PC-3 (cell line): Measurements from ENCODE around the gene NUDT11.

ENCODE experiments used
- CTCF ChIP-seq: fragments of 300-600 bp; sonication (generic); conservative IDR thresholded peaks from 2 replicates; pipeline ENCODE4 v1.5.1; 2017; ENCODE audit warnings: antibody characterized with exemption, low read depth, mild to moderate bottlenecking, low read length
- EZH2 ChIP-seq: fragments of 300-600 bp; sonication (generic); IDR thresholded peaks from one replicate; pipeline ENCODE4 v1.6.1; 2017; ENCODE audit warnings: antibody characterized with exemption, mild to moderate bottlenecking, low read length; ENCODE audit not compliant: unreplicated experiment

DNA sequence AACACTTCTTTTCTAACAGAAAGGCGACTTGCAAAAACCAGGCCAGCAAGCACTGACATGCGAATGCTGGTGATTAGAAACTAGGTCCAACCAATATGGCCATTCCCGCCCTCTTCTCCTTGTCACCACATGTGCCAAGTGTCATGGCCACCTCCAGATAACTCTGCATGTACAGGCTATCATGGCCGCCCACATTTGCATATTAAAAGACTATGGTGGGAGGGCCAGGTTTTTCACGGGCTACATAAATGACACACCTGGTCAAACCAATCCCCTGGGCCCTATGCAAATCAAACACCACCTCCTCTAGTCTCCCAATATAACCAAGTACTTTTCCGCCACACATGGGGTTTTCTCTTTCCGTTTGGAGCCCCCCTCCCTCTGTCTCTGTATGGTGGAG, 40.1 kb downstream of the NUDT11 start:
- TF ChIP-seq CTCF (no peak), EZH2 (no peak)
